SKM-1 (cell line): ENCODE results near the gene ICAM3.
"Not testable (repeated sequence)": the region's sequence is repeated elsewhere in the genome, so short reads cannot be mapped to it uniquely, and the experiment has no call there.

Experiments used
- DNase-seq: peaks from one replicate; lab custom pipeline; 2025; ENCODE audit not compliant: unreplicated experiment; lab: John Stamatoyannopoulos, UW

The ICAM3 gene, protein sequence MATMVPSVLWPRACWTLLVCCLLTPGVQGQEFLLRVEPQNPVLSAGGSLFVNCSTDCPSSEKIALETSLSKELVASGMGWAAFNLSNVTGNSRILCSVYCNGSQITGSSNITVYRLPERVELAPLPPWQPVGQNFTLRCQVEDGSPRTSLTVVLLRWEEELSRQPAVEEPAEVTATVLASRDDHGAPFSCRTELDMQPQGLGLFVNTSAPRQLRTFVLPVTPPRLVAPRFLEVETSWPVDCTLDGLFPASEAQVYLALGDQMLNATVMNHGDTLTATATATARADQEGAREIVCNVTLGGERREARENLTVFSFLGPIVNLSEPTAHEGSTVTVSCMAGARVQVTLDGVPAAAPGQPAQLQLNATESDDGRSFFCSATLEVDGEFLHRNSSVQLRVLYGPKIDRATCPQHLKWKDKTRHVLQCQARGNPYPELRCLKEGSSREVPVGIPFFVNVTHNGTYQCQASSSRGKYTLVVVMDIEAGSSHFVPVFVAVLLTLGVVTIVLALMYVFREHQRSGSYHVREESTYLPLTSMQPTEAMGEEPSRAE

DNA sequence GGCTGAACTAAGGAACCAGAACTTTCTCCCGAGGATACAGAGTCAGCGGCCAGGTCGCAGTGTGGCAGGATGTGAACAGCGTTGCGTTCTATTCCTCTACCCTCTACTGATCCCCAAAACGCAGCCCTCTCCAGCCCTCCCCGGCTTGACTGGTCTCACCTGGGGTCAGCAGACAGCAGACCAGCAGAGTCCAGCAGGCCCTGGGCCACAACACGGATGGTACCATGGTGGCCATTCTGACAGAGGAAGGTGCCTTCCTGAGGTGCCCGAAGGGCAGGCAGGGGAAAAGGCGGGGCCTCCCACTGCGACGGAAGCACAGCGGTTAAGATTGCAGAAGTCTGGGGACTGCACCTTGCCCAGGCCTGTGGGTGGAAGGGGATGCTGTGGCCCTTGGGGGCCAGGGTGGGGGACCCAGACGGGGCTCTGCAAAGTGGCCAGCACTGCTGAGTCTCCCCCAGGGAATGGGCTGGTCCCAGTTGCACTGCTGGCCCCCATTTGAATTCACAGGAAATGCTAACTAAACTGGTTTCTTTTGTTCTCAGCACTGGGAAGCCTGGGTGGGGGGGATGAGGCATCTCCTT, at the start of gene ICAM3:
Gene ICAM3 (minus strand): TSS at position 245 of the 581 bp plus-strand sequence. CDS start 10 bp downstream, at position 235.
- DNase-seq, result peak; percentile 53

DNA sequence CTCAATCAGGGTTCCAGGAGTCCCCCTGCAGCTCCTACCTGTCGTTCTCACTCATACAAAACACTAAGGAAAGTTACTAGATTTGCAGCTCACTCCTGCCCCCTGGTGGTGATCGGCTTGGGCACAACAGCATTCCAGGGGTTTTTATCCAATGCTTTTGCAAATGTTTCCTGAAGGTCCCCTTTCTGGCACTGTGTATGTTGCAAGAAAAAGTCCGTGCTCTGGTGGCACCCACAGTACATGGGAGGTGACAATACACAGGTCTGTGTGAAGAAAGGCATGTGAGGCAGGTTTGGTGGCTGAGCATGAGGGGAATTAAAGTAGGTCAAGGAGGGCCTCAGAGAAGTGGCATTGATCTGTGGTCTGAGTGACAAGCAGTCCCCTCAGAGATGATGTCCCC, 49.5 kb upstream of the ICAM3 start:
- DNase-seq, result peak; percentile 54

- DNase-seq, result no peak
Measured at GRCh38 chr19:10384580-10384979, 45.2 kb upstream of the ICAM3 start.

GRCh38 chr19:10383223-10383499, 43.7 kb upstream of the ICAM3 start:
- not testable (repeated sequence) for DNase-seq

- peak; percentile 97 for DNase-seq
Measured at GRCh38 chr19:10380313-10381102, 41.1 kb upstream of the ICAM3 start, which contains the start of gene TYK2. Gene TYK2 (minus strand): TSS chr19:10380572. CDS start chr19:10378406, 2,166 bp downstream.

GRCh38 chr19:10379880-10380312, 40.5 kb upstream of the ICAM3 start:
- DNase-seq, result no peak

DNA sequence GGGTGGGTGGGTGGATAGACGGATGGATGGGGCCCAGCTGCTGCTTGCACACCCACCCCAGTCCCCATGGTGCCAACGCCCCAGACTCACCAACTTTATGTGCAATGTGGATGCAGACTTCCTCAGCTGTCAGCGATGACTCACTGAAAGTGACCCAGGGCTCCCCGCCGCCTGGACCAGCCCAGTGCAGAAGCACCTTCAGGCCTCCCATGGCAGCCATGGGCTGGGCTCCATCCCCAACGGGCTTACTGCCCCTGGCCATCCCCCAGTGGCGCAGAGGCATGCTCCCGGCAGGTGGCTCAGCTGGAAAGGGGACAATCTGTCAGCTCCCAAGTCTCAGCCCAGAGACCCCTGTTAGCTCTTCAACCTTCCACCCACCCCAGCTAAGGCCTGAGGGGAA, 38.7 kb upstream of the ICAM3 start:
- no peak for DNase-seq

DNA sequence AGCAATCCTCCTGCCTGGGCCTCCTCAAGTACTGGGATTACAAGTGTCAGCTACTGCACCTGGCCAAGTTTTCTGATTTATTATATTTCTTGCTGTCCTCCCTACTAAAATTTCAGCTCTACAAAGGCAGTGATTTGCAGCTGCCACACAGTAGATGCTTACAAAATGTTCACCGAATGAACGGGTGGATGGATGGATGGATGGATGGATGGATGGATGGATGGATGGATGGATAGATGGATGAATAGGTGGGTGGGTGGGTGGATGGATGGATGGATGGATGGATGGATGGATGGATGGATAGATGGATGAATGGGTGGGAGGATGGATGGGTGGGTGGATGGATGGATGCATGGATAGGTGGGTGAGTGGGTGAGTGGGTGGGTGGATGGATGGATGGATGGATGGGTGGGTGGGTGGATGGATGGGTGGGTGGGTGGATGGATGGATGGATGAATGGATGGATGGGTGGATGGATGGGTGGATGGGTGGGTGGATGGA, 37.8 kb upstream of the ICAM3 start:
- not testable (repeated sequence) for DNase-seq

DNA sequence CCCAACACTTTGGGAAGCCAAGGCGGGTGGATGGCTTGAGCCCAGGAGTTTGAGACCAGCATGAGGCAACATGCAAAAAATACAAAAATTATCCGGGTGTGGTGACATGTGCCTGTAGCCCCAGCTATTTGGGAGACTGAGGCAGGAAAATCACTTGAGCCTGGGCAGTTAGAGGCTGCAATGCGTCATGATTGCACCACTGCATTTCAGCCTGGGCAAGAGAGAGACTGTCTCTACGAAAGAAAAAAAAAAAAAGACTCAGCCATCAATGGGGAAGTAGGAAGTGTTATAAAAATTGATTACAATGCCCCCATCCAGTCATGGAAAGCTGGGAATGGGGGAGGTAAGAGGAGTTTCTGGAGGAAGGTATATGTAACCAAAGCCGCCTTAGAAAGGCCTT, 35.5 kb upstream of the ICAM3 start:
- no peak for DNase-seq

GRCh38 chr19:10372690-10373089, 33.3 kb upstream of the ICAM3 start:
- peak; percentile 93 for DNase-seq

- no peak for DNase-seq
Measured at GRCh38 chr19:10368101-10368803, 28.8 kb upstream of the ICAM3 start.

- DNase-seq, result not testable (repeated sequence)
Measured at GRCh38 chr19:10366950-10367512, 27.6 kb upstream of the ICAM3 start.

GRCh38 chr19:10365518-10365917, 26.1 kb upstream of the ICAM3 start:
- no peak for DNase-seq

DNA sequence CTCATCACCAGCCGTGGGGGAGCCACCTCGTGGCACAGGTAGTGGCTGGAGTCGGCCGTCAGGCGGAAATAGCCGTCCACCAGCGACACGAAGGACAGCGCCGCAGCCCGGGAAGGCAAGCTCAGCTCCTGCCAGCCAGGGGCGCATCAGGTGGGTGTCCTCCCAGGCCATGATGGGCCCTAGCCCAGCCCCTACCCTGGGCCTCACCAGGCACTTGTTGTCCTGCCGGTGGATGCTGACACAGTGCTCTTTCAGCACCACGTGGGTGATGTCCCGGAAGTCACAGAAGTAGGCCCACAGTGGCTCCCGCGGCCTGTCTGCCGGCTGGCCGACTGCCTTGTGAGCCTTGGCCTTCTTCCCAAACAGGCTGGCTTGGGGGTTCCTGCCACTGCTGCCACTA, 25.2 kb upstream of the ICAM3 start:
- no peak for DNase-seq

DNA sequence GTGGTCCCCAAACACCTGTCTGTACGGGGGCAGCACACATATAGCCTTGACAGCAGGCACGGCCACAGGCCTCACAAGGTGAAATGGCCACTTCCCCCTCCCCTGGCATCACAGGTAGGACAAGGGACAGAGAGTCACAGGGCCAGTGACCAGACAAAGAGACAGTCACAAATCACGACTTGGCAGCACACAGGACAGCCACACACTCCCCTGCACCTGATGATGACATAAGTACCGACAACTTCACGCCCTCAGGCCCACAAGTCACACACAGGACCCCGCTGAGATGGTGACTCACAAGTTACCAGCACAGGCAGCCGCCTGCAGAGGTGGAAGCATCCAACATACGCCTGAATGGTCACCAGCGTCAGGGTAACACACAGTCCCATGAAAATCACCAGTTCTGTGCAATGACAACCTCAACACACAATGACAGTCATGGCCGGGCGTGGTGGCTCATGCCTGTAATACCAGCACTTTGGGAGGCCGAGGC, 24.4 kb upstream of the ICAM3 start:
- no peak for DNase-seq

DNA sequence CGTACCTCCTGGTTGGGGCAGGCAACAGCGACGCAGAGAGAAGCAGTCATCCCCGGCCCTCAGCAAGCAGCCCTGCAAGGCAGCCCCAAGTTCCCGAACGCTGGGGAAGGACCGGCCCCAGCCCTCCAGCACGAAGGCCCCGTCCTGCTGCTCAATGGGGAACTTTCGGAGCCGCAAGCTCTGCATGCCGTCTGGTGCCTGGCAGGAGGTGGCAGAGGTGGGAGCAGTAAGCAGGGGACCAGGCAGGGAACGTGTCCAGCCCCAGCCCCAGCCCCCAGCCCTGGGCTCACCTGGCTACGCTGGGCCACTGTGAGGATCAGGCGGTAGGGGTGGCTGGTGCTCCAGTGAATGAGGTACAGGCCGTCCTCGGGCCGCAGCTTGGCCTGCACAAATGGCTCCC, 22.8 kb upstream of the ICAM3 start:
- DNase-seq, result no peak

DNA sequence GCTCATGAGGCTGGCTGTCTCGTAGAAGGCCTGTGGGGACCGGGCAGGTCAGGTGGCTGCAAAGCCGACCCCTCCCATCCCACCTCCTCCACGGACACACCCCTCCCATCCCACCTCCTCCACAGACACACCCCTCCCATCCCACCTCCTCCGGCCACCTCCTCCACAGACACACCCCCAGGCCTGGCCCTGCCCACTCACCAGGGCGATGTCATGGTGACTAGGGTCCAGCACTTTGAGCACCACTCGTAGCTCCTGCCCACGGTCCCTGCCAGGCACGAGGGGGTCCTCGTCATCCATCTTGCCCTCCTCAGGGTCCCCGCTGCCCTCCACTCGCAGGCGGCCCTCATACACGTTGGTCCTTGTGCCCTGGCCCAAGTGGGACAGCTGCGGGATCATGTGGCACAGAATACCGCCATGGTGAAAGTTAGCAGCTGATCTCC, 22.2 kb upstream of the ICAM3 start:
- no peak for DNase-seq

- DNase-seq, result no peak
Measured at GRCh38 chr19:10356431-10356830, 17.0 kb upstream of the ICAM3 start.

- DNase-seq, result no peak
Measured at GRCh38 chr19:10353793-10354391, 14.5 kb upstream of the ICAM3 start.
